MG63 (cell line): ENCODE results near the gene CDKN2B-AS1. TPM values are rescaled to one million over a fixed set of nuclear protein-coding genes. Genes with fewer than 3 reads are reported as not detected.

ENCODE experiments used
- DNase-seq: peaks from one replicate; pipeline ENCODE4 v3.0.0-alpha.2; 2020
- H3K27me3 ChIP-seq: fragments of 250-450 bp; sonication (Bioruptor Pico); 2 replicates; pipeline ENCODE4 v1.5.1; 2020; ENCODE audit warnings: mild to moderate bottlenecking, moderate library complexity
- H3K36me3 ChIP-seq: fragments of 250-450 bp; sonication (Bioruptor Pico); 2 replicates; pipeline ENCODE4 v1.5.1; 2020; ENCODE audit warnings: mild to moderate bottlenecking, moderate library complexity
- H3K4me3 ChIP-seq: fragments of 250-450 bp; sonication (Bioruptor Pico); 2 replicates; pipeline ENCODE4 v1.5.1; 2020; ENCODE audit warnings: mild to moderate bottlenecking, moderate library complexity
- H3K9me3 ChIP-seq: fragments of 250-450 bp; sonication (Bioruptor Pico); 2 replicates; pipeline ENCODE4 v1.5.1; 2020; ENCODE audit warnings: mild to moderate bottlenecking, moderate library complexity
- total RNA-seq: library from RNA; depleted of rRNA; stranded (reverse); fragments of >200 nt; shearing (Covaris generic); gene quantifications from 2 replicates; pipeline ENCODE4 v1.2.3, GENCODE V29; 2014; ENCODE audit warnings: low replicate concordance

The CDKN2B-AS1 gene
- total RNA-seq, 1 experiment from 2014 or later = not detected

DNA sequence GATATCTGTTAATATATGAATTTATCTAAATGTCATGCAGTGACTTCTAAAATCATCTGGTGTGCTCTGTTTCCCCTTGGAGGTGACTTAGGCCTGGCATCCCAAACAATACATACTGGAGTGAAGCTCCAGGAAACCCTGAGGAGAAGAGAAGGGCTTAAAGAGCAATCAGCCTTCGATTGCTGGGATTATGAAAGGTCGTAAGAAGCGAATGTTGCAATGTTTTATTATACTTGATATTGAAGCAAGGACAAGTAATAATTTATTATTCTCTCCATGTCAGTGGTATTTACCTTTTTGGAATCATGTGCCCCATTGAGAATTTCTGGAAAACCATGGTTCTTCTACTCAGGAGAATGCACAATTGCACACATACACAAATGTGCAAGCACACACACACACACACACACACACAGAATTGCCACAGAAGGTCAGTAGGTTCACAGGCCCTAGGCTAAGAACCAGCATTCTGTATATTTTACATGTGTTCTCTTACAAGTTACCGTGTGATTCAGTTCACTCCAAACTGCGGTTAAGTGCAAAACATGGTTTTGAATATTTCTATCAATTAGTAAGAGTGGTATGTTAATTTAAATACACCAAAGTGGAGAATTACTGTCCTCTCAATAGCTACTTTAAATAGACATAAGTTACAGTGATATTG lies 93.6 kb downstream of the CDKN2B-AS1 start:
- H3K9me3 ChIP-seq = no peaks in the 10 kb centered on the region
- H3K4me3 ChIP-seq = no peak overlapping the region
- H3K27me3 ChIP-seq = no peaks in the 10 kb centered on the region
- DNase-seq = no peak
- H3K36me3 ChIP-seq = no peaks in the 10 kb centered on the region

GRCh38 chr9:22088717-22089061 lies 94.1 kb downstream of the CDKN2B-AS1 start:
- no peak for DNase-seq
- no peaks in the 10 kb centered on the region for H3K9me3 ChIP-seq
- H3K4me3 ChIP-seq = no peak overlapping the region
- no peaks in the 10 kb centered on the region for H3K36me3 ChIP-seq
- H3K27me3 ChIP-seq = no peaks in the 10 kb centered on the region

DNA sequence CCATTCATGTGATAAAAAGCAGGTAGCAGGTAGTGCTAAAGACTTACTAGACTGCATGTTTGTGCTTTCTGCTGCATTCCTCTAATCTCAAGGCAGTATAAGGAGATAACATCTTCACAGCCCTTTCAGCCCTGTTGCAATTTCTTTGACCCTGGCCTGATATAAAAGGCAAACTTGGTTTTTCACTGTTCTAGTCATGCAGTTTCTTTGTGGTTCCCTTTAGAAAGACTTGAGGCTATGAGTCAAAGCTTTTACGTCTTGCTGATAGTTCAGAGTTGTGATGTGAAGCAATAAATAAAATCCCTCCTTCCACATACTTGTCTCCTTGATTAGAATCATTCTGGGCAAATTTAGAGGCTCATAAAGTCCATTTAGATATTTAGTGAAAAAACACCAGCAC lies 103.1 kb downstream of the CDKN2B-AS1 start:
- no peak for DNase-seq

GRCh38 chr9:22098643-22099332 lies 104.2 kb downstream of the CDKN2B-AS1 start:
- Histone ChIP-seq H3K36me3 (no peaks in the 10 kb centered on the region), H3K27me3 (no peaks in the 10 kb centered on the region), H3K4me3 (no peak overlapping the region), H3K9me3 (no peaks in the 10 kb centered on the region)
- no peak for DNase-seq

More for the DNA sequence above, 103.1 kb downstream of the CDKN2B-AS1 start:
- Histone ChIP-seq H3K27me3 (no peaks in the 10 kb centered on the region), H3K9me3 (no peaks in the 10 kb centered on the region), H3K36me3 (no peaks in the 10 kb centered on the region), H3K4me3 (no peak overlapping the region)

GRCh38 chr9:22100626-22101025 lies 106.0 kb downstream of the CDKN2B-AS1 start:
- DNase-seq = no peak
- Histone ChIP-seq H3K36me3 (no peaks in the 10 kb centered on the region), H3K27me3 (no peaks in the 10 kb centered on the region), H3K4me3 (no peak overlapping the region), H3K9me3 (no peaks in the 10 kb centered on the region)

GRCh38 chr9:22102146-22103053 lies 107.8 kb downstream of the CDKN2B-AS1 start:
- H3K4me3 ChIP-seq = no peak overlapping the region
- no peaks in the 10 kb centered on the region for H3K9me3 ChIP-seq
- H3K27me3 ChIP-seq = no peaks in the 10 kb centered on the region
- no peak for DNase-seq
- no peaks in the 10 kb centered on the region for H3K36me3 ChIP-seq

- no peaks in the 10 kb centered on the region for H3K27me3 ChIP-seq
- no peak for DNase-seq
- H3K4me3 ChIP-seq = no peak overlapping the region
- no peaks in the 10 kb centered on the region for H3K9me3 ChIP-seq
- no peaks in the 10 kb centered on the region for H3K36me3 ChIP-seq
Observed at GRCh38 chr9:22103685-22104575, 109.3 kb downstream of the CDKN2B-AS1 start.

DNA sequence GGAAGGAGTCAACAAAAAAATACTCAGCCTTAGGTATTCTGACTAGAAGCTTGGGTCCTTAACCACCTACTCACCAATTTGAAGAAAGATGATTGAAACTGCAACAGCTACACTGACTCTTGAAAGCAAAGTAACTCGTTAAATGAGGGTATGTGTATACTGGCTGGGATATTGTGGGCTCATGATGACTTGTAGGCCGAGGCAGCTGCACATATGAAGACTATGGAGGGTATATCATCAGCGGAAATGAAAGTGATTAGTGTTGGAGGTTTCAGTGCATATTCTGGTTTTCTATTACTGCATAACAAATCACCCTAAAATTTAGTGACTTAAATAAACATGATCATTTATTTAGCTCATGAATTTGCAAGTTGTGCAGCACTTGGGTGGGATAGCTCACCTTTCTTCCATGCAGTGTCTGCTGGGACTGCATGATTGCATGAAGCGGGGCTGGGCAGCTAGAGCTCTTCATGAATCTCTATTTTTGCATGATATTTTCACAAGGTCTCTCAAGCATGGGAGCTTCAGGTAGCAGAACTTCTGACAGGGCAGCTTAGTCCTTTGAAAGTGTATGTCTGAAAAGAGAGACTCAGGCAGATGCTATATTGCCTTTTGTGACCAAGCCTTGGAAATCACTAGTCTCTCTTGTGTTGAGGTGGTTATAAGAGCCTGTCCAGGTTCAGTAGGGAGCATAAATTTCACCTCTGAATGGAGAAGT lies 110.6 kb downstream of the CDKN2B-AS1 start:
- Histone ChIP-seq H3K36me3 (no peaks in the 10 kb centered on the region), H3K27me3 (no peaks in the 10 kb centered on the region)

DNA sequence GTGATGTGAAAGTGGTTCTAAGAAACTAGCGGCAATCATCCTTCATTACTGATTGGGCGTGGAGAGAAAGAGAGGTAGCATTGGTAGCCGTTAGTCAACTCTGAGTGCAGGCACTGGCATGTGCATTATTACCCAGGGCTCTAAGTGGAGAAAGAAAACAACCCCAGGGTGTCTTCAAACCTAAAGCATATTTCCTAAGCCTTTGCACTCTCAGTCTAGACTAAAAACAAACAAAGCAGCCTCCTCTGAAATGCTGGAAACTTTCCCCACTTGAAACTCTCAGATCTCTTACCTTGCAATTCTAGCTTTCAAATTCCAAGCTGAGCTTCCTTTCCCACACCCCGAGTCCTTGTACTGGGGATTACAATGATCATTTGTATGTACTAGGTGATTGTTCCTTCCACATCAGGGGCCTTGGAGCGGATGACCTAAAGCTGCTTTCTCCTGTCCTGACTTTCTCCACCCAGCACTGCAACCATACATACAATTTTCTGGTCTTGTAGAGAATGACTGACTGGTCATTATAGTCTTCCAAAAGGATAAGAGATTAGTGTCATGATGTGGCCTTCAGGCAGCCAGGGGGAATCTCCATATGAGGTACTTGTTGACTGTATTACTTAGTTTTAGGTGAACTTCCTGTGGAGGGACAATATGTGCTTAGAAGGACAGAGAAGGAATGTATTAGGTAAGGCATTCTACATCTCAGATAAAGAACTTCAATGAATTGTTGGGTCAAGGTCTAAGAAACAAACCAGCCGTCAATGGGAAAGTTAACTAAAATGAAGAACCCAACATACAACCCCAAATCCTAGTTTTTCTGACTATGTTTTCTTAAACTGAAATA lies 112.8 kb downstream of the CDKN2B-AS1 start:
- no peak overlapping the region for H3K4me3 ChIP-seq
- H3K27me3 ChIP-seq = no peaks in the 10 kb centered on the region
- no peak for DNase-seq
- no peaks in the 10 kb centered on the region for H3K36me3 ChIP-seq
- no peaks in the 10 kb centered on the region for H3K9me3 ChIP-seq

More for the DNA sequence above, 110.6 kb downstream of the CDKN2B-AS1 start:
- H3K4me3 ChIP-seq = no peak overlapping the region
- DNase-seq = no peak
- no peaks in the 10 kb centered on the region for H3K9me3 ChIP-seq

DNA sequence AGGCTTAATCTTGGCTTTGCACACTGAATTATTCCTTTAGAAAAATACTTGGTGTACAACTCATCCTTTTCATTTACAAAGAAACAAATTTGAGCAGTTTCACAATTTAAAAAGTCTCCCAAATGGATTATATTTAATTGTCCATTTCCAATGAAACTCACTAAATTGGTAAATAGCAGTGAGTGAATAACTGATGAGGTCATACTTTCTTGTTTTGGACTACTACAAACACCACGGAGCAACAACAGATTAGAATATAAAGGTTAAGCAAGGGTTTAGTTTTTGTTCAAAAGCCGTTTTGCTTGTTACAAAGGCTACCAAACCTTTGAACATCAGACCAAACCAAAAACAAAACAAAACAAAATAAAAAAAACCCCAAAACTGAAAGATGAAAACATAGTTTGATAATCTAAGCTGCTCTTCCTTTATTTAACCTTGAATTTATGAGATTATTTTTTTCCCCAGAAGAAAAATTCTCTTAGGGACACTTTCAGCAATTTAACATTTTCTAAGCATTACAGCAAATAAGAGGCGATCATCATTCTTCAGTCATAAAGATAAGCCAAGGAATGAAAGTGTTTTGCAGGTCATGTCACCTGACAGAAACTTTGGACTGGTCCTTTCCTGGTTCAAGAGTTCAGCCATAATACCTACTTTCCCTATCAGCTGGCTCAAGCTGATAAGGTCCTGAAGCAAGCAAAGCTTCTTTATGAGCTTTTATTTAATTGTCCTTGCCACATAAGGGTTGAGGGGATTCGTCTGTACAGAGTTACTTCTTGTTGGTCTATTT lies 114.2 kb downstream of the CDKN2B-AS1 start:
- Histone ChIP-seq H3K27me3 (no peaks in the 10 kb centered on the region), H3K36me3 (no peaks in the 10 kb centered on the region), H3K4me3 (no peak overlapping the region), H3K9me3 (no peaks in the 10 kb centered on the region)
- no peak for DNase-seq

- Histone ChIP-seq H3K36me3 (no peaks in the 10 kb centered on the region), H3K4me3 (no peak overlapping the region), H3K9me3 (no peaks in the 10 kb centered on the region), H3K27me3 (no peaks in the 10 kb centered on the region)
- DNase-seq = no peak
Observed at GRCh38 chr9:22111176-22111953, 116.8 kb downstream of the CDKN2B-AS1 start.

DNA sequence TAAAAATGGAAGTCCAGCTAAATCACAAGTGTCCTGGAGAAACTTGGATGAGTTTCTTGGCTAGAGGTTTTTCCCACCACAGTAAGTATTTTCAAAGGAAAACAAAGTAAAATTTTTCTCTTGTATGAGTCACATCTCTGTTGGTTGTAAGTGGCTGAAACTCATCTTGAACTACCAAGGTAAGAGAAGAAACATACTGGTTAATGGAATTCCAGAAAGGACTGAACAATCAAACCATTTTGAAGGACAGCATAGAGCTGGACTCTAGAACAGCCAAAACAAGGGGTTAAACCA lies 117.3 kb downstream of the CDKN2B-AS1 start:
- Histone ChIP-seq H3K9me3 (no peaks in the 10 kb centered on the region), H3K36me3 (no peaks in the 10 kb centered on the region), H3K27me3 (no peaks in the 10 kb centered on the region), H3K4me3 (no peak overlapping the region)
- no peak for DNase-seq

GRCh38 chr9:22112870-22113821 lies 118.6 kb downstream of the CDKN2B-AS1 start:
- no peaks in the 10 kb centered on the region for H3K9me3 ChIP-seq

More at GRCh38 chr9:22112870-22113821, 118.6 kb downstream of the CDKN2B-AS1 start:
- no peak overlapping the region for H3K4me3 ChIP-seq
- no peaks in the 10 kb centered on the region for H3K36me3 ChIP-seq
- H3K27me3 ChIP-seq = no peaks in the 10 kb centered on the region
- no peak for DNase-seq
